RCC 7860 (cell line): ENCODE data around the gene ALPK1.
"Not testable (repeated sequence)": the region's sequence is repeated elsewhere in the genome, so short reads cannot be mapped to it uniquely, and the experiment has no call there.

Source experiments
- DNase-seq: peaks from one replicate; pipeline ENCODE4 v3.0.0-alpha.2; 2015; ENCODE audit warnings: low spot score
- FAIRE-seq: peaks from 2 replicates; lab custom pipeline; 2012; peaks lifted over from hg19 to GRCh38; lab: Jason Lieb, UNC

The ALPK1 gene

GRCh38 chr4:112296949-112297880 lies at the start of gene ALPK1:
Gene ALPK1 (plus strand): TSS chr4:112297369.
- peak; percentile 58 for DNase-seq

GRCh38 chr4:112251019-112251643 lies 46.0 kb upstream of the ALPK1 start:
- DNase-seq (no peak), FAIRE-seq (no peak)

More at GRCh38 chr4:112296949-112297880, at the start of gene ALPK1:
- FAIRE-seq, result peak; percentile 93

GRCh38 chr4:112252234-112252633 lies 44.9 kb upstream of the ALPK1 start:
- FAIRE-seq, result no peak
- DNase-seq, result no peak

- no peak for FAIRE-seq
These were observed 43.7 kb upstream of the ALPK1 start for GRCh38 chr4:112253382-112254000.

GRCh38 chr4:112257098-112257497 lies 40.1 kb upstream of the ALPK1 start:
- DNase-seq (no peak), FAIRE-seq (no peak)

More at GRCh38 chr4:112253382-112254000, 43.7 kb upstream of the ALPK1 start:
- no peak for DNase-seq

- DNase-seq (no peak), FAIRE-seq (peak; percentile 76)
These were observed 30.3 kb upstream of the ALPK1 start for GRCh38 chr4:112266823-112267222.

- FAIRE-seq, result no peak
- DNase-seq, result no peak
These were observed 27.1 kb upstream of the ALPK1 start for GRCh38 chr4:112270051-112270450.

- DNase-seq (peak; percentile 46), FAIRE-seq (no peak)
These were observed 26.3 kb upstream of the ALPK1 start for GRCh38 chr4:112270640-112271421.

GRCh38 chr4:112272292-112272691 lies 24.9 kb upstream of the ALPK1 start:
- no peak for FAIRE-seq
- DNase-seq, result no peak

GRCh38 chr4:112274959-112275358 lies 22.2 kb upstream of the ALPK1 start:
- FAIRE-seq, result no peak
- DNase-seq, result no peak

GRCh38 chr4:112276113-112276512 lies 21.1 kb upstream of the ALPK1 start:
- FAIRE-seq, result no peak
- no peak for DNase-seq

- FAIRE-seq (no peak), DNase-seq (no peak)
These were observed 19.9 kb upstream of the ALPK1 start for GRCh38 chr4:112277220-112277619.

GRCh38 chr4:112277705-112278448 lies 19.3 kb upstream of the ALPK1 start:
- DNase-seq (no peak), FAIRE-seq (no peak)

- FAIRE-seq (no peak), DNase-seq (no peak)
These were observed 17.9 kb upstream of the ALPK1 start for GRCh38 chr4:112279025-112279881.

- DNase-seq (no peak), FAIRE-seq (no peak)
These were observed 17.3 kb upstream of the ALPK1 start for GRCh38 chr4:112279882-112280315.

- FAIRE-seq, result no peak
- no peak for DNase-seq
These were observed 16.6 kb upstream of the ALPK1 start for GRCh38 chr4:112280386-112281056.

- FAIRE-seq, DNase-seq: not testable (repeated sequence)
These were observed 15.2 kb upstream of the ALPK1 start for GRCh38 chr4:112281895-112282398.
